NCI-H146 treated with DMSO at 0.1 percent for 48 hours (cell line): ENCODE measurements around the gene ELAVL1.

ENCODE experiments used
- DNase-seq: peaks from one replicate; lab custom pipeline; 2025; ENCODE audit not compliant: unreplicated experiment; lab: John Stamatoyannopoulos, UW

ELAVL1 gene

GRCh38 chr19:7912697-7913564 is 92.5 kb downstream of the ELAVL1 start:
- DNase-seq, result no peak

- DNase-seq, result no peak
These were observed 93.2 kb downstream of the ELAVL1 start for GRCh38 chr19:7912144-7912696.

- no peak for DNase-seq
These were observed 93.8 kb downstream of the ELAVL1 start for GRCh38 chr19:7911508-7912143.

- no peak for DNase-seq
These were observed 94.9 kb downstream of the ELAVL1 start for GRCh38 chr19:7910321-7911161.

- DNase-seq, result no peak
These were observed 95.9 kb downstream of the ELAVL1 start for GRCh38 chr19:7909471-7910067.

- no peak for DNase-seq
These were observed 96.5 kb downstream of the ELAVL1 start for GRCh38 chr19:7908742-7909461.
